Dendritic cell treated with granulocyte-macrophage colony-stimulating factor and Interleukin-4, amounts not matched to agents 40 ng/mL and 50 ng/mL, for 4 days (primary cell): ENCODE measurements around the gene USF2.

Experiments used
- H3K27ac Mint-ChIP-seq: one replicate; pipeline ENCODE4 v1.8.0; 2022; ENCODE audit warnings: mild to moderate bottlenecking, mixed read lengths
- H3K27me3 Mint-ChIP-seq: one replicate; pipeline ENCODE4 v1.8.0; 2022; ENCODE audit warnings: mild to moderate bottlenecking, mixed read lengths
- H3K36me3 Mint-ChIP-seq: one replicate; pipeline ENCODE4 v1.8.0; 2022; ENCODE audit warnings: low read depth, mixed read lengths
- H3K4me1 Mint-ChIP-seq: one replicate; pipeline ENCODE4 v1.8.0; 2022; ENCODE audit warnings: low read depth, mixed read lengths
- H3K4me3 Mint-ChIP-seq: one replicate; pipeline ENCODE4 v1.8.0; 2022; ENCODE audit warnings: mild to moderate bottlenecking, moderate library complexity, mixed read lengths
- H3K9me3 Mint-ChIP-seq: one replicate; pipeline ENCODE4 v1.8.0; 2022; ENCODE audit warnings: mixed read lengths
- intact Hi-C: fragments of 100-400 bp; cut with micrococcal nuclease; formaldehyde crosslinking; loops from one replicate; pipeline ENCODE4 v1.15.0; 2022

The USF2 gene

DNA sequence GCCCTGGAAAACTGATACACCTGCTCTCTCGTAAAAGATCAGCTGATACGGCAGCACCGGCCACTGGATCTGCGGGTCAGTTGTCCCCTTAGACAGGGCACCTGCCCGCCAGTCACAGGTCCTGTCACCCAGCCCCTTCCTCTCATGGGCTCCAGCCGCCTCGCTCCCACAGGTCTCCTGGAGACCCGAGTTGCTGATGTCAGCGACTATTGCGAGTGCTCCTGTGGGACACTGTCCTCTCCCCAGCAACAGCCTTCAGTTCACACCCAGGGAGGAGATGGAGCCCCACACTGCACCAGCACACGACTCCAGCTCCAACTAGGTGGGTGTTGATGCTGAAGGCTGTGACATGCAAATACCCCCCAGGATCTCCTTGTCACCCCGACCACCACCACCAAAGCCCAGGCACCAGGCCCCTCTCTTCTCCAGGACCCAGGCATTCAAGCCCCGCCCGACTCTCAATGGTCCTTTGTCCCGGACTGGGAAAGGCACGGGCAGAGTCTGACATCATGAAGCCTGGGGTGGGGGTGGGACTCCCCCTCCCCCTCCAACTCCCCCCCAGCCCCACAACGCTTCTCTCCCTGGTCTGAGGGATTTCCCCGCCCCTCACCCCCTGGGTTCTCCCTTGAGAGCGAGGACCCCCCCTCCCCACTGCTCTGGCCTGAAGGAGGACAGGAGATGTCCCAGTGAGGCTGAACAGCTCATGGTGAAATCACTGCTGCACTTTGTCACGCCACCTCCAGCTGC, 21.8 kb downstream of the USF2 start:
- intact Hi-C loops = no loop called here
- H3K27ac Mint-ChIP-seq = no peak overlapping the region
- no peaks in the 10 kb centered on the region for H3K36me3 Mint-ChIP-seq
- H3K4me3 Mint-ChIP-seq = no peak overlapping the region
- H3K4me1 Mint-ChIP-seq = peaks cover 10% of the 10 kb centered on the region
- peaks cover 36% of the 10 kb centered on the region for H3K27me3 Mint-ChIP-seq
- H3K9me3 Mint-ChIP-seq = no peaks in the 10 kb centered on the region

DNA sequence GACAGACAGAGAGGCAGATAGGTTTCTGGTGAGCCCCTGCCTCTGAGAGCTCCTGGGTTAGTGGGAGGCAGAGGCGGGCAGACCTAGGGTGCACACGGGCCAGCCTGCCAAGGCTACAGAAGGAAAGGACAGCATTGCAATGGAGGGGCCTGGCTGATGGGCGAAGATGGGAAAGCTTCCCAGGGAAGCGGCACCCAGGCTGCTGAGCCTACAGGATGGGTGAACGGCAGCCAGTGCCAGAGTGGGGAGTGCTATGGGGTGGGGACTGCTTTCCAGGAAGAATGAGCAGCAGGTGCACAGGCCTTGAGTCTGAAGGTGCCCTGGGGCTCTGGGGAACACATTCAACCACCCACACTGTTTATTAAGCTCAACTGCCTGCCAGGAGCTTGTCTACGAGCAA, 22.5 kb downstream of the USF2 start:
- H3K27ac Mint-ChIP-seq = no peak overlapping the region
- intact Hi-C loops = no loop called here
- no peaks in the 10 kb centered on the region for H3K36me3 Mint-ChIP-seq
- H3K4me3 Mint-ChIP-seq = no peak overlapping the region
- H3K9me3 Mint-ChIP-seq = no peaks in the 10 kb centered on the region
- H3K4me1 Mint-ChIP-seq = peaks cover 10% of the 10 kb centered on the region
- peaks cover 42% of the 10 kb centered on the region for H3K27me3 Mint-ChIP-seq

GRCh38 chr19:35291916-35292315, 23.2 kb downstream of the USF2 start, which contains the start of gene MAG:
Gene MAG, plus strand, starts transcription at chr19:35292161. Its CDS starts 3,248 bp downstream, at chr19:35295409.
- no peak within 1 kb of the TSS for H3K27ac Mint-ChIP-seq
- H3K4me3 Mint-ChIP-seq = no peak within 1 kb of the TSS
- H3K9me3 Mint-ChIP-seq = no peaks in the 10 kb centered on the region
- H3K36me3 Mint-ChIP-seq = no peaks in the 10 kb centered on the region
- intact Hi-C loops = no loop called here
- peaks cover 9% of the 10 kb centered on the region for H3K4me1 Mint-ChIP-seq
- peaks cover 42% of the 10 kb centered on the region for H3K27me3 Mint-ChIP-seq

DNA sequence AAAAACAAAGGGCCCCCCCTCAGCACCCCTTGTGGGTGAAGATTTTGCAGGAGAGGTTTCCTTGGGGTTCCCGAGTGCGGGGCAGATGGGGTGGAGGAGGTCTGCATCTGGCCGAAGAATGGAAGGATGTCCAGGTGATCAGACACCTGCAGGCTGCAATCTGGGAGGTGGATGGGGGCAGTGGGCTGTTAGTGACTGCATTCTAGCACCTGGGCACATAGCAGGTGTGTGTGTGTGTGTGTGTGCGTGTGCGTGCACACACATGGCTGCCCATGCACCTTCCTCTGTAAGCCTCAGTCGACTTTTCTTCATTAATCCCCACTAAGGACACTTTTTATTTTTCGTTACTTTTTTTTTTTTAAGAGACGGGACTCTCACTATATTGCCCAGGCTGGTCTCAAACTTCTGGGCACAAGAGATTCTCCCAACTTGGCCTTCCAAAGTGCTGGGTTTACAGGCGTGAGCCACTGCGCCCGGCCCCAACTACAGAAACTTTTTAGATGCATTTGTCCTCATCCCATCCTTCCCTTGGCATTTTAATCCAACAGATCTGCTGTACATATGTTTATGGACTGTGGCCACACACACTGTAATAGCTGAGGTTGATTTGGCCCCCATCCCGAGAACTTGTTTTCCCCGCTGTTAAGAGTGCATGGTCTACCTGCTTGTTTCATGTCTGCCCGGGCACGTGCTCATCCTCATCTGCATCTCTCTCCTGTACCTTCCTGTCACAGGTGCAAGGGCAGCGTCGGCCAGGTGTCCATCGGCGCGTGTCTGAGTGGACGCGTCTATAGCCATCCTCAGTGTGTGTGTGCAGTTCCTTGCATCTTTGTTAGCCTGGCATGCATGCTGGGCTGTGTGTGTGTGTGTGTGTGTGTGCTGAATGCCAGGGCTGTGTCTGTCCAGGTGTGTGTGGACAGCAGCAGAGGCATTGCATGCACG, 23.9 kb downstream of the USF2 start:
- H3K4me1 Mint-ChIP-seq = peaks cover 9% of the 10 kb centered on the region
- intact Hi-C loops = no loop called here
- peaks cover 42% of the 10 kb centered on the region for H3K27me3 Mint-ChIP-seq
- H3K27ac Mint-ChIP-seq = no peak overlapping the region
- H3K9me3 Mint-ChIP-seq = no peaks in the 10 kb centered on the region
- no peak overlapping the region for H3K4me3 Mint-ChIP-seq
- no peaks in the 10 kb centered on the region for H3K36me3 Mint-ChIP-seq

- Mint-ChIP-seq H3K4me3 (no peak overlapping the region), H3K36me3 (no peaks in the 10 kb centered on the region), H3K9me3 (no peaks in the 10 kb centered on the region), H3K27me3 (peaks cover 42% of the 10 kb centered on the region), H3K27ac (no peak overlapping the region), H3K4me1 (peaks cover 9% of the 10 kb centered on the region)
- intact Hi-C loops = no loop called here
Observed at GRCh38 chr19:35293363-35293739, 24.6 kb downstream of the USF2 start.

GRCh38 chr19:35293808-35294207, 25.0 kb downstream of the USF2 start:
- intact Hi-C loops = no loop called here
- H3K27ac Mint-ChIP-seq = no peak overlapping the region
- H3K4me1 Mint-ChIP-seq = peaks cover 9% of the 10 kb centered on the region
- no peak overlapping the region for H3K4me3 Mint-ChIP-seq
- no peaks in the 10 kb centered on the region for H3K36me3 Mint-ChIP-seq
- H3K9me3 Mint-ChIP-seq = no peaks in the 10 kb centered on the region
- H3K27me3 Mint-ChIP-seq = peaks cover 41% of the 10 kb centered on the region

DNA sequence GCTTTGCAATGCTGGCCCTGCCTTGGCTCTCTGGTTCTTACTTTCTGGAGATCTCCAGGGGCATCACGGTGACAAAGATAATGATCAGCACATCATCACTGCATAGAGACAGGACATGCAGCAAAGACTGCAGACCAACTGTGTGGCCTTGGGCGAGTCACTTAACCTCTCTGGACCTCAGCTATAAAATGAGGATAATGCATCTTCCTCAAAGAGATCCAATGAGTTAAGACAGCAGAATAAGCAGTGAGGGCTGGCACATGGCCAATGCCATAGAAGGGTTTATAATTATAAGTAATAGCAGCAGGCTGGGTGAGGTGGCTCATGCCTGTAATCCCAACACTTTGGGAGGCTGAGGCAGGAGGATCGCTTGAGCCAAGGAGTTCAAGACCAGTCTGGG, 25.6 kb downstream of the USF2 start:
- intact Hi-C loops = no loop called here
- Mint-ChIP-seq H3K27ac (no peak overlapping the region), H3K9me3 (no peaks in the 10 kb centered on the region), H3K27me3 (peaks cover 38% of the 10 kb centered on the region), H3K36me3 (no peaks in the 10 kb centered on the region), H3K4me3 (no peak overlapping the region), H3K4me1 (peaks cover 9% of the 10 kb centered on the region)

DNA sequence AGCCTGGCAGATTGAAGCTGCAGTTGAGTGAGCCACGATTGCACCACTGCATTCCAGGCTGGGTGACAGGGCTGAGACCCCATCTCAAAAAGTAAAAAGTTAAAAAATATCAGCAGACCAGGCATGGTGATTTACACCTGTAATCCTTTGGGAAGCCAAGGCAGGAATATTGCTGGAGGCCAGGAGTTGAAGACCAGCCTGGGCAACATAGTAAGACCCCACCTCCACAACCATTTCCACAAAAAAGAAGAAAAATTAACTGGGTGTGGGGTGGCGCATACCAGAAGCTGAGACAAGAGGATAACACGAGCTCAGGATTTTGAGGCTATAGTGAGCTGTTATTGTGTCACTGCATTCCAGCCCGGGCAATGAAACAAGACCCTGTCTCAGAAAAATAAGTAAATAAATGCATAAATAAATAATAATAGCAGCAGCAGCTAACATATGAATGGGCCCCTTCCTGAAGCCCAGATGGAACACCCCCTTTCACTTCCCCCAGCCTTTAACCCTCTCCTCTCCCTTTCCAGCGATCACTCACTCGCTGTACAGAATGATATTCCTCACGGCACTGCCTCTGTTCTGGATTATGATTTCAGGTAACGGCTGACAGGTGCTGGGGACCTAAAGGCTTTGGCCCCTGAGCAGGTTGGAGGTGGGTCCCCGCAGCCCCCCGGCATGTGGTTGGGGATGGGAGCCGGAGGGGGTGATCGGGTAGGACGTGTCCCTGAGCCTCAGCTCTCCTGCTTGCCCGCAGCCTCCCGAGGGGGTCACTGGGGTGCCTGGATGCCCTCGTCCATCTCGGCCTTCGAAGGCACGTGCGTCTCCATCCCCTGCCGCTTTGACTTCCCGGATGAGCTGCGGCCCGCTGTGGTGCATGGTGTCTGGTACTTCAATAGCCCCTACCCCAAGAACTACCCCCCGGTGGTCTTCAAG, 26.4 kb downstream of the USF2 start:
- intact Hi-C loops = no loop called here
- H3K27me3 Mint-ChIP-seq = peaks cover 38% of the 10 kb centered on the region
- H3K4me1 Mint-ChIP-seq = peaks cover 9% of the 10 kb centered on the region
- no peak overlapping the region for H3K4me3 Mint-ChIP-seq
- no peaks in the 10 kb centered on the region for H3K9me3 Mint-ChIP-seq
- H3K36me3 Mint-ChIP-seq = no peaks in the 10 kb centered on the region
- no peak overlapping the region for H3K27ac Mint-ChIP-seq

- no peak overlapping the region for H3K27ac Mint-ChIP-seq
- no peaks in the 10 kb centered on the region for H3K9me3 Mint-ChIP-seq
- no peak overlapping the region for H3K4me3 Mint-ChIP-seq
- peaks cover 33% of the 10 kb centered on the region for H3K27me3 Mint-ChIP-seq
- intact Hi-C loops = no loop called here
- H3K36me3 Mint-ChIP-seq = no peaks in the 10 kb centered on the region
- peaks cover 9% of the 10 kb centered on the region for H3K4me1 Mint-ChIP-seq
Observed at GRCh38 chr19:35295792-35296462, 27.2 kb downstream of the USF2 start.

DNA sequence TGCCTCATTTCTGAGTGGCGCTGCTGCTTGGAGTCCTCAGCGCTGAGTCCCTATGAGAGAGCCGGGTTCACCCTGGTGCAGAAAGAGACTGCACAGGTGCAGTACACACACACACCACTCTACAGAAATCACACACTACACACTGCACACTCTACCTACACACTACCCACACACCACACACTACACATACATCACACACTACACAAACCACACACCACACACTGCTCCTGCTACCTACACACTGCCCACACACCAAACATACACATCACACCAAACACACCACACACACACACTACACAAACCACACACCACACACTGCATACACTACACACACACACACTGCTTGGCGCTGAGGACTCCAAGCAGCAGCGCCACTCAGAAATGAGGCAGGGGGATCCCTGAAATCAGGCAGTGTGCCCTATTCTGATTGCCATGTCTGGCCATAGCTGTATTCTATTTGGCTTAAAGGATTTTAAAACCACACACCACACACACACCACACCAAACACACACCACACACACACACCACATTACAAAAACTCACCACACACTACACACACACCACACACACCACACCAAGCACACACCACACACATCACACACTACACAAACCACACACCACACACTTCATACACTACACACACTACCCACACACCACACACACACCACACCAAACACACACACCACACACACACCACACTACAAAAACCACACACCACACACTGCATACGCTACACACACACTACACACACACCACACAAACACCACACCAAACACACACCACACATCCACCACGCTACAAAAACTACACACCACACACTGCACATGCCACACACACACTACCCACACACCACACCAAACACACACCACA, 28.1 kb downstream of the USF2 start:
- no peaks in the 10 kb centered on the region for H3K9me3 Mint-ChIP-seq
- no peaks in the 10 kb centered on the region for H3K36me3 Mint-ChIP-seq
- H3K4me1 Mint-ChIP-seq = peaks cover 9% of the 10 kb centered on the region
- no peak overlapping the region for H3K4me3 Mint-ChIP-seq
- H3K27me3 Mint-ChIP-seq = peaks cover 25% of the 10 kb centered on the region
- intact Hi-C loops = no loop called here
- H3K27ac Mint-ChIP-seq = no peak overlapping the region

GRCh38 chr19:35297515-35297848, 28.7 kb downstream of the USF2 start:
- Mint-ChIP-seq H3K9me3 (no peaks in the 10 kb centered on the region), H3K4me1 (peaks cover 9% of the 10 kb centered on the region), H3K4me3 (no peak overlapping the region)

GRCh38 chr19:35297922-35298321, 29.2 kb downstream of the USF2 start:
- H3K27ac Mint-ChIP-seq = no peak overlapping the region
- peaks cover 17% of the 10 kb centered on the region for H3K27me3 Mint-ChIP-seq
- H3K9me3 Mint-ChIP-seq = no peaks in the 10 kb centered on the region
- no peak overlapping the region for H3K4me3 Mint-ChIP-seq
- H3K36me3 Mint-ChIP-seq = no peaks in the 10 kb centered on the region
- intact Hi-C loops = no loop called here
- H3K4me1 Mint-ChIP-seq = peaks cover 9% of the 10 kb centered on the region

More at GRCh38 chr19:35297515-35297848, 28.7 kb downstream of the USF2 start:
- Mint-ChIP-seq H3K27ac (no peak overlapping the region), H3K36me3 (no peaks in the 10 kb centered on the region), H3K27me3 (peaks cover 21% of the 10 kb centered on the region)
- intact Hi-C loops = no loop called here
